Activated CD4-positive, alpha-beta T cell treated with anti-CD3 and anti-CD28 coated beads, Interleukin-2, amount 50 U/mL, for 48 hours (primary cell): ENCODE measurements around the gene DHRS9.
A peak's percentile ranks its signal among the peaks of the same experiment; 100 is the strongest.
"Not testable (repeated sequence)": the region's sequence is repeated elsewhere in the genome, so short reads cannot be mapped to it uniquely, and the experiment has no call there.

Experiments used
- DNase-seq, 2 experiments: peaks; one replicate each; pipeline ENCODE4 v3.0.0-alpha.2; 2020

The DHRS9 gene

DNA sequence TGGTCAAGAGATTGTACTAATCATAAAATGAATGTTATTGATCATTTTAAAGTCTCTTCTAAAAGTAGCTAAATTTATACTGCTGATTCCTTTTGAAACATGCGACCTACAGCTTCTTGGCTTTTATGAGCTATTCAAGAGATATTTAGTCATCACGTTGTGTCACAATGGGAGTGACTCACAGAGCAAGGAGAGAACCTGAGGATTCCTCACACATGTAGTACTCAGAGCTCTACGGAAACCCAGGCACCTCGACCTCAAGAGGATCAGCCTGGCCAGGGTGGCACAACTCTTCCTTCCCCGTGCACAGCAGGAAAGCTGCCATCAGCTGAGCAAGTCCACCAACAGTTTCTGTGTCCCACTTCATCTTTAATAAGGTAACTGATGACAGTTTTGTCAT is at the start of gene DHRS9:
TSS of gene DHRS9 (plus strand) at position 223 of the 400 bp plus-strand sequence. CDS start 12,019 bp downstream, outside the sequence.
- DNase-seq = peak; percentile 35 to 56

DNA sequence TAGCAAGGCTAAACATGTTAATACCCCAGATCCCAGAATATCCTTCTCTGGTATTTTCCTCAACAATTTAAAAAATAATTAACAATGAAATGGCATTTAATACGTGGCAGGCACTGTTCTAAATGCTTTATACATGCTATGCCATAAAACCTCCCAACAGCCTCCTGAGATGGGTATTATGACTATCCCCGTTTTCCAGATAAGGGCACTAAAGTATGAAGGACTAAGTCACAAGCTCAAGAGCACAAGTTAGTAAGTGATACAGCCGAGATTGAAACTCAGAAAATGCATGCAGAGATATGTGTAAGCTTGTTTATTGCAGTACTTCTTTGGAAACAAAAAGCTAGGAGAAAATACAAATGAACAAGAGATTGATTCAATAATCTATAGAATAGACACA is 46.2 kb upstream of the DHRS9 start:
- DNase-seq = no peak

DNA sequence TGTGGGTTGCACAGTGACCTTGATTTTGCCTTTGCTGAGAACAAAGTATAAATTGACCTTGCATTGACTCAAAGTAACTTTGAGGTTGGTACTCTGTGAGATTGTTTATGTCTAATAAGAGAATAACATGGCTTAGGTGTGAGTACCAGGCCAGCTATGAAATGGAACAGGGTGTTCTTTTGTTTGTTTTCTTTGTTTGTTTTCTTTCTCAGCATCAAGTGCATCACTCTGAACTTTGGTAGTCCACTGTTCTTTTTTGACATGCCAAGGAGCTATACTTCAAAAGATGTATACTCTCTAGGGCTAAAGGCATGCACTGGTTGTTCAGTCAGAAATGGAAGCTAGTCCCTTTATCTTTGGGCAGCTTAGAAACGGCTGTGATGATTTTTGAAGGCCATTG is 43.3 kb upstream of the DHRS9 start:
- DNase-seq = no peak

DNA sequence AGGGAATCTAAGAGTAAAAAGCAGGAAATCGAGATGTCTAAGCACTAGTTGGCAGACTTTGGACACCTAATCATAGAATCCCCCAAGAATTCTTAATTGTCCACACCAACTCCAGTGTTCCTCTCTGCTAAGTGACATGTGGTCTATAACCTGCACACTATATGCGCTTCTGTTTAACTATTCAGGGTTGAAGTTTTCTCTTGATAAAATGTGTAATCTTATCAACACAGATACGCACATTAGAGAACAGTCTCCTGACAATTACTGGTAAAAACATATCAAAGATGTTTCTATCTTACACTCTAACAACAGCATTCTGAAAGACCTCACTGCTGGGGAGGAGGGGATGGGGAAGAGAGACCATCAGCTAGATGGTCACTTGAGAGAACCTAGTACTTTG is 42.1 kb upstream of the DHRS9 start:
- no peak for DNase-seq

DNA sequence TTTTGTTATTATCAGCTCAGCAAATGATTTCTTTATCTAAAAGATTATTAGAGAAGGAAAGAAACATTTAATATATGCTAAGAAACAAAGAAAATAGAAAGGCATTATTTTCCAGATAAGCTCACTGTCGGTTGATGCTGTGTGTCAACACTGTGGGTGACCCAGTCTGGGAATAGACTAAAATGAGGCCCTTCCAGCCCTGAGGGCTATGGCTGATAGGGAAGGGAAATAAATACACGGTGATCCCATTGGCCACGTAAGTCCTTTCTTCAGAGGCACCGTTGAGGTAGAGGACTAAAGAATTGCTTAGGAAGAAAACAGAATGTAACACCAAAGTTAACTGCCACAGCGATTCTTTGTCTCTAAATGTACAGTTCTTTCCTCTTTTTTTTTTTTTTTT is 40.0 kb upstream of the DHRS9 start:
- no peak for DNase-seq

DNA sequence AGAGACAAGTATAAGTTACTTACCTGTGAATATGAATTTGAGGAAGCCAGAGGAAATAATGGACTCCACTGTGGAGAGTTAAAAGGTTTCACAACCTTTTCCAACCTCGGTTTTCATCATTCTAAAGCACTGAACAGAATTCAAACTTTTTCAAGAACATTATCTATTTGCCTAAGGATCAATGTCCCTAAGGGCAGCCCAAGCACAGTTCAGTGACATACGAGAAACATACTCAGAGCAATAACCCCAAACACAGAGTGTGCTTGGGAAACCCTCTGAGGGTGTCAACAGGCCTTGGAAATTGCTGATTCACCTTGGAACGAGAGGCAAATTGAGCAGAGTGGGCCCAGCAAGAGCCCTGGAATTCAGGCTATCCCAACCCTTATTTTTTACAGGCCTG is 38.2 kb upstream of the DHRS9 start, which contains the start of gene ABCB11:
TSS of gene ABCB11 (minus strand) at position 123 of the 400 bp plus-strand sequence. CDS start 13,199 bp downstream, outside the sequence.
- no peak for DNase-seq

DNA sequence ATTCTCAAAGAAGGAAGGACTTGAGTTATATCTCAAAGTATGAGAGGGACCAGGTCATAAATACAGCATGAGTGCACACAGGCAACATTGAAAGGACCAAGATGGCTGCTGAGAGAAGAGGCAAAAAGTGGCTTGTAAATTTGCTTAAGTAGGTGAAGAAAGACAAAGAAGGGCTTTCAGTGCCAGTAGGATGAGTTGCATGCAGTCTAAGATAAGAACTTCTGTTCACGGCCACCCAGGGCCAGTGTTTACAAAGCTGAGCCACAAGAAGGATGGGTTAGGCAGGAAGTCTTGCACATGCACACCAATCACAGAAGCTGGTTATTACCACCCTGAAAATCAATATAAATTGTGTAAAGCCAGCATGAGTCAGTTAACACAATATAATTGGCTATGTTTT is 35.1 kb upstream of the DHRS9 start:
- DNase-seq = no peak

DNA sequence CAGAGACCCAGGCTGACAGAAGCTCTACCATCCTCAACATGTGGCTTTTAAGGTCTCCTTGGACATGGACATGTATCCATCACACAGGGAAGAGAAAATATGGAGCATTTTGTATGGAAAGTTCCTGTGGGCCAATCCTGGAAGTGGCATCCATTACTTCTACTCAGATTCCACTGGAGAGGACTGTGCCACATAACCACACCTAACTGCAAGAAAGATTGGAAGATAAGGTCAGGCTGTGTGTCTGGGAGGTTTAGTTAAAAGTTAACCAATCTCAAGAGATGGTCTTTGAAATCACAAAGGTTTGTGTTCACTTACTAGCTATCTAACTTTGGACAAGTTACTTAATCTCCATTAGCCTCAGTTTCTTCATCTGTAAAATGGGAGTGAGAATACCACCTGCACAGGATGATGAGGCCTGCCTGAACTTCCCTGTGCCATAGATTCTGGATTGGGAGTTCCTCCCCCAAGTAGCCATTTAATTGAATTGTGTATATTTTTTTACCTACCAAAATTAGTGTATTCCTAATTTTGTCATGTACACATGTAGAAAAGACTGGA is 34.3 kb upstream of the DHRS9 start:
- no peak for DNase-seq

DNA sequence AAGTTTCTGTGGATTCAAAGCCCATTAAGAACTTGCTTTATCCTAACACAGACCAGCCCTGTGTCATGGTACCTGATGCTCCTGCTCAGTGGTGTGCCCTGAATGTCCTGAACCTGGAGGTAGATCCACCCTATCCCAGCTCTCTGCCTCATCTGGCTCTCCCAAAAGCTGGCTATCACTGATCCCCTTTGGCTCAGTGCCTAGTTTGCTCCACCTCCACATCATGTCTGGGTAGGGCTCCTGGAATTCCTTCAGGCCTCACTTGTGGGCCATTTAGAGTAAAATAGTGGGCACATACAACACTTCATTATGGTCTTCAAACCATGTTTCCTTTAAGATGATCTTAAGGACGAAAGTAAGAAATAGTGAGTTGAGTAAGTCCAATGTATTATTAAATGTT is 33.5 kb upstream of the DHRS9 start:
- DNase-seq = no peak

DNA sequence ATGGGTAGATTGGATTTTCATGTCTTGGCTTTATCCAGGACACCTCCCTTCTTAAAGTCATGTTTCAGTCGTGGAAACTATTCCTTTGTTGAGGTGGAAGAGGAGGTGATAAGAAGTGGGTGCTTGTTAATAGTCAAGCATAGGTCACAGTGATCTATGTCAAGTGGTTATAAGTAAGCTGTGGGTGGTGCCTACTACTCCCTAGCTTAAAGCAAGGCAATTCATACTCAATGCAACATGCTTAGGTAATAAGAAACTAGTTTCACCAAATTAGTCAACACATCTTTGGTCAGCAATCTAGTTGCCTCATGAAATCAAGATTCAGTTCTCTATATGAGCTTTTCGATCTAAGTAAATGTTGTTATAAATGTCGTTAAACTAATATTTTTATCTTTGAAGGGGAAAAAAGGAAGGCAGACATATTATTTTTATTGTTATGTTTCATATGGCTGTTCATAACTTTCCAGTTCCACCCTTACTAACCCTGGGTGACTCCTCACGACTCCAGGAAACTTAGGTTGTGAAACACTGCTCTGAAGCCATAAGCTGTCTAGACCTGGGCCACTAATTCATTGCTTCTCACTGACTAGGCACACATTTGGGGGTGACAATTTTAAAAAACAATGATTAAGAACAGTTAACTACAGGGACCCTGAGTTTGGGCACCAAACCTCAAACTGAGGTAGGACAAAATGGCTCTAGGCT is 32.5 kb upstream of the DHRS9 start:
- no peak for DNase-seq

DNA sequence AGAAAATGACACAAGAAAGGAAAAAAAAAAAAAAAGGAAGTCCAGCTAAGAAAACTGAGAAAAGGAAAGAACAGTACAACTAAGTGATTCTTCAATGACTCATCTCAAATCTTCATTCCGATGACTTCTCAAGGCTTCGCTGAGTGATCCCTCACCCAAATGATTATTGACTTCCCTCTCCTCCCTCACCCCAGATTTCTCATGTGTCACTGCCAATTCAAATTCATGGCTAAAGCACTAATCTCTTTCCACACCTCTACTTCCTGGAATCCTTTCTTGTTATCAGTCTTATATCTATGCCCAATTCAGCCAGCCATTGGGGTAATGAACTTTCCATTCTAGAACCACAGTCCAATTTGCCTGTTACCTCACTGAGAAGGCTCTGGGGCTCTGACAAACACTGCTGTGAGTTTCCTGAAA is 31.0 kb upstream of the DHRS9 start:
- DNase-seq = no peak

DNA sequence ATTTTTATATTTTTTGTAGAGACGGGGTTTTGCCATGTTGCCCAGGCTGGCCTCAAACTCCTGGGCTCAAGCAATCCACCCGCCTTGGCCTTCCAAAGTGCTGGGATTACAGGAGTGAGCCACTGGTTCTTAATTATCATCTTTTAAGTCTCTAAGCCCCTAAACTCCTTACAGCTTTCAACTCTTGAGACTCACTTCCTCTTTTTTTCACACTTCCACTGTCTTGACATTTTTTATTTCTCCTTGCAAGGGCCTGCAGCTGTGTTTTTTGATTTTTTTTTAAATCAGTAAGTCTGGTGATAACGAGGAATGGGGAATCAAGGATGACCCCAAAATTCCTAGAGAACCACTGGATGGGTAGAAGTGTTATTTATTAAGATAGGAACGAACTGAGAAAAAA is 29.7 kb upstream of the DHRS9 start:
- DNase-seq = no peak

DNA sequence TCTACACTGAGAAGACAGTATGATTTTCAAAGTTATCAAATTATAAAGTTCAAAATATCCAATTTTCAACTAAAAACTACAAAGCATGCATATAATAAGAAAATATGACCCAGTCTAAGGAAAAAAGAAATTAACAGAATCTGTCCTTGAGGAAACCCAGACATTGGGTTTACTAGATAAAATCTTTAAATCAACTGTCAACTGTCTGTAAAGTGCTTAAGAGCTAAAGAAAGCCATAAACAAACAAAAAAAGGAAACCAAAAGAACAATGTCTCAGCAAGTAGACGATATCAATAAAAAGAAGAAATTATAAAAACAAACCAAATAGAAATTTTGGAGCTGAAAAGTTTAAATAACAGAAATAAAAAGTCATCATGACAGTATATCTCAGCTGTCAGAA is 27.8 kb upstream of the DHRS9 start:
- DNase-seq = no peak

DNA sequence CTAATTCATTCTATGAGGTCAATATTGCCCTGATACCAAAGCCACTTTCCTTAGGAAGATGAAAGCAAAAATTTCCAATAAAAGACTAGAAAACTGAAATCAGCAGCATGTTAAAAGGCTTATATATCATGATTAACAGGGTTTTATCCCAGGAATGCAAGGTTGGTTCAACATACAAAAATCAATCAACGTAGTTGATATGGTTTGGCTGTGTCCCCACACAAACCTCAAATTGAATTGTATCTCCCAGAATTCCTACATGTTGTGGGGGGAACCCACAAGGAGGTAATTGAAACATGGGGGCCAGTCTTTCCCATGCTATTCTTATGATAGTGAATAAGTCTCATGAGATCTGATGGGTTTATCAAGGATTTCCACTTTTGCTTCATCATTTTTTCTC is 26.5 kb upstream of the DHRS9 start:
- DNase-seq = no peak

DNA sequence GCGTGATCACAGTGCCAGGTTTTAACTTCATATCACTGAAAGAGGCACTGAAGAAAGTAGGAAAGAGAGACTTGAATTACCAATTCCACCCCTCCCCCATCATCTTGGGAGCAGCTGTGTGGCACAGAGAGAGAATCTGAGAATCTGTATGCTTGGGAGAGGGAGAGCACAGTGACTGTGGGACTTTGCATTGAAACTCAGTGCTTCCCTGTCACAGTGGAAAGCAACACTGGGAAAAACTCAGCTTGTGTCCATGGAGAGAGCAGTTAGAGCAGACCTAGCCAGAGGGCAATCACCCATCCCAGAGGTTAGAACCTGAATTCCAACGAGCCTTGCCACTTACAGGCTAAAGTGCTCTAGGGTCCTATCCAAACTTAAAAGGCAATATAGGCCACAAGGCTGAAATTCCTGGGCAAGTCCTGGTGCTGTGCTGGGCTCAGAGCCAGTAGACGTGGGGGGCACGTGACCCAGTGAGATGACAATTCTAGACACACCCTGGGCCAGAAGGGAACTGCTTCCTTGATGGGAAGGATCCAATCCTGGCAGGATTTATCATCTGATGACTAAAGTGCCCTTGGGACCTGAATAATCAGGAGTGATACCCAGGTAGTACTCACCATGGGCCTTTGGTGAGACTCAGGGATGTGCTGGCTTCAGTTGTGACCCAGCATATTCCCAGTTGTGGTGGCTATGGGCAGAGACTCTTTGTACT is 22.8 kb upstream of the DHRS9 start:
- DNase-seq = no peak

DNA sequence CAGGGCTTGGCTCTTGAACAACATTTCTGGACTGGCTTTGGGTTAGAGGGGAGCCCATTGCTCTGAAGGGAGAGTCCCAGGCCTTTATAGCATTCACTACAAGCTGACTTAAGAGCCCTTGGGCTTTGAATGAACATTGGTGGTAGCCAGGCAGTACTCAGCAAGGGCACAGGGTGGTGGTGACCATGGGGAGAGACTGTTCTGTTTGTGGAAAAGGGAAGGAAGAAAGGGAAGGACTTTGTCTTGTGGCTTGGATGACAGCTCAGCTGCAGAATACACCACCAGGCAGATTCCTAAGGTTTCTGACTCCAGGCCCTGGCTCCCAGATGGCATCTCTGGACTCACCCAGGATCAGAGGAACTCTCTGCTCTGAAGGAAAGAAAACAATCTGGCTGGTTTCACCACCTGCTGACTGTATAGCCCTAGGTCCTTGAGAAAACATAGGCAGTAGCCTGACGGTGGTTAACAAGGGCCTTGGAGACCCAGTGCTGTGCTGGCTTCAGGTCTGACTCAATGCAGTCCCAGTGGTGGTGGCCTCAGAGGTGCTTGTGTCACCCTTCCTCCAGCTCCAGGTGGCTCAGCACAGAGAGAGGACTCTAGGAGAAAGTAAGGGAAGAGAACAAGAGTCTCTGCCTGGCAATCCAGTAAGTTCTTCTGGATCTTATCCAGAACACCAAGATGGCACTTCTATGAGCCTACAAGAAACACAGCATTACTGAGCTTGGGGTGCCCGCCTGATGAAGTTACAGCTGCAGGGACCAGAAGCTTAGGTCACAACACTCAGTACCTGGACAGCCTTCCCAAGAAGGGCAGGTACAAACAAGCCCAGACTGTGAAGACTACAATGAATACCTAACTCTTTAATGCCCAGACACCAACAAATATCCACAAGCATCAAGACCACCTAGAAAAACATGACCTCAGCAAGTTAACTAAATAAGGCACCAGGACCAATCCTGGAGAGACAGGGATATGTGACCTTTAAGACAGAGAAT is 21.8 kb upstream of the DHRS9 start:
- DNase-seq = no peak

DNA sequence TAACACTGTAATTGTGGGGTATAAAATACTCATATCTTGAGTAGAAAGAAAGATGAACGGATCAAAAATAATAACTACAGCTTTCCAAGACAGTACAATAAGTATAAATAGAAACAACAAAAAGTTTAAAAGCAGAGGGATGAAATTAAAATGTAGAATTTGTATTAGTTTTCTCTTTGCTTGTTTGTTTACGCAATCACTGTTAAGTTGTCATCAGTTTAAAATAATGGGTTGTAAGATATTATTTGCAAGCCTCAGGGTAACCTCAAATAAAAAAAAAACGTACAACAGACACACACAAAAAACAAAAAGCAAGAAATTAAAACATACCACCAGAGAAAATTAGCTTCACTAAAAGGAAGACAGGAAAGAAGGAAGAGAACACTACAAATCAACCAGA is 20.2 kb upstream of the DHRS9 start:
- DNase-seq = no peak

DNA sequence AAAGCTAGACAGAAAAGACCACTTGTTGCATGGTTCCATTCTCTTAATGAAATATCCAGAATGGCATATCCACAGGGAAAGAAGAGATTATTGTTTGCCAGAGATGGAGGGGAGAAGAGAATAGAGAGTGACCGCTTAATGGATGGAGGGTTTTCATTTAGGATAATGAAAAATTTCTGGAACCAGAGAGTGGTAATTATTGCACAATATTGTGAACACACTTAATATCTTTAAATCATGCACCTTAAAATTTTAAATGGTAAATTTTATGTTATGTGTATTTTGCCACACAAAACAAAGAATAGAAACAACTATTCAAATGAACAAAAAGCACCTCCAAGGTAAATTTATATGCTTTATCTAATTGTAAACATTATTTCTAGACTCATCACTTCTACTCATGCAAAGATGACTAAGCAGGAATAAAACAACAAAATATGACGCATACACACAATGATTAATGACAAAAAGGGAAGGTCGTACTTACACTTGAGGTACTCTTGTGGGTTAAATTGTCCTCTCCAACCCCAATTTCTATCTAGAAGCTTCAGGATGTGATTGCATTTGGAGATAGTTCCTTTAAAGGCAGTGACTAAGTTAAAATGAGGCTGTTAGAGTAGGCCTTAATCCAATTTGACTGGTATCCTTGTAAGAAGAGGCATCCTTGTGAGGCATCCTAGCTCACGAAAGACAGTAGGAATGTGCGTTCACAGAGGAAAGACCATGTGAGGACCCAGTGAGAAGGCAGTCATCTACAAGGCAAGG is 18.7 kb upstream of the DHRS9 start:
- DNase-seq = no peak

DNA sequence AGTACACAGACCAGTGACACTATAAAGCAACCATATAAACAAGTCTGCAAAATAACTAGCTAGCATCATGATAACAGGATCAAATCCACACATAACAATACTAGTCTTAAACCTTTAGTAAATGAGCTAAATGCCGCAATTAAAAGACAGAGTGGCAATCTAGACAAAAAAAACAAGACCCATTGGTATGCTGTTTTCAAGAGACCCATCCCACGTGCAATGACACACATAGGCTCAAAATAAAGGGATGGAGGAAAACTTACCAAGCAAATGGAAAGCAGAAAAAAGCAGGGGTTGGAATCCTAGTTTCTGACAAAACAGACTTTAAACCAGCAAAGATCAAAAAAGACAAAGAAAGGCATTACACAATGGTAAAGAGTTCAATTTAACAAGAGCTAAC is 14.8 kb upstream of the DHRS9 start:
- DNase-seq = not testable (repeated sequence)

DNA sequence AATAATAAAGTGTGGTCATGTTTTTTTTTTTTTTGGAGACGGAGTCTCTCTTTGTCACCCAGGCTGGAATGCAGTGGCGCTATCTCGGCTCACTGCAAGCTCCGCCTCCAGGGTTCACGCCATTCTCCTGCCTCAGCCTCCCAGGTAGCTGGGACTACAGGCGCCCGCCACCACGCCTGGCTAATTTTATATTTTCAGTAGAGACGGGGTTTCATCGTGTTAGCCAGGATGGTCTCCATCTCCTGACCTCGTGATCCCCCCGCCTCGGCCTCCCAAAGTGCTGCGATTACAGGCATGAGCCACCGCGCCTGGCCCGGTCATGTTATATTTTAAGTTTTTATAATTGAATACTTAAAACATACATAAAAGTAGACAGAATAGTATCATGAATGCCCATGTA is 5.2 kb upstream of the DHRS9 start:
- not testable (repeated sequence) for DNase-seq

DNA sequence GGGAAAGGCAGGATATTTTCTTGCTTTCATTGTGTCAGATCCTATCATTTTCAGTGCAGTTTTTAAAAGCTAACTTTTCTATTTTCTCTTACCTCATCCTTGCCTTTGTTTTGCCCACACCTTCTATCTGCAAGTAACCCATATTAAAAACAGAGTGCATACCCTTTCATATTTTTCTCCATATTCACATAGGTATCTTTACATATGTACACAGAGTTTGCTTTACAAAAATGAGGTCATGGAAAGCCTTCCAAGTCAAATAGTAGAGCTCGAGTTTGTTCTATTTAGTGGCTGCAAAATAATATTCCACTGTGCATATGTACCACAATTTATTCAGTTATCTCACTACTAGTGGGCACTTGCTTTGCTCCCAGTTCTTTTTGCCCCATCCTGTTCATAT is 3.9 kb upstream of the DHRS9 start:
- DNase-seq = no peak

DNA sequence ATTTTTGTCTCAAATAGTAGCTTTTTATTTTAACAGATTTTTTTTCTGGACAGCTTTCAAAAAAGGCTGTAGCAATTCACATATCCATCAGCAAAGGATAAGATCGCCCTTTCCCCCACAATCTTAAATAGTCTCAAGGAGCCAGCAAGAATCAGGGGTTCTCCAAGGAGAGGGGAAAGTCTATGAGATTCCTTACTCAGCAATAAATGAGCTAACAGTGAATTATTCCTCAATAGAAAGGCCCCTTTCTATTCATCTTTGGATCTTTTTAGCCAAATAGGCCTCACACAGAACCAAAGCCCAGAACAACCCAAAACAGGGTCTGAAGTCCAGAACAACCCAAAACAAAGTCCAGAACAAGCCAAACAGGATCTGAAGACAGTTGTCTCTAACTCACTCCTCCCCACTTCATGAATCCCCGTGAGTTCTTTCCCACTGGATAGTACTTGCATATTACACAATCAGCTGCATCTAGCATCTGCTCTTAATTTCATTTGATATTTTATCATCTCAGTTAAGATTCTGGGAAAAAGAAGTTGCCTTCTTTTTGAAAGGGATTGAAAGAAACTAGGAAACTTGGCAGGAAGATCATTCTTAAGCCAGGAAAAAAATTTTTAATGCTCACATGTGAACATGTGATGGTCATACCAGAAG is 3.4 kb upstream of the DHRS9 start:
- no peak for DNase-seq
